HEK293T (cell line): ENCODE data around the gene ADGRB2.

Experiments used
- CTCF ChIA-PET: fragments of 350-600 bp; formaldehyde crosslinking; extraction: SDS; loops from one replicate; lab custom pipeline; 2021; ENCODE audit warnings: antibody characterized with exemption, inconsistent platforms; lab: Yijun Ruan, JAX
- POLR2A ChIA-PET: fragments of 350-600 bp; formaldehyde crosslinking; extraction: SDS; loops from one replicate; lab custom pipeline; 2020; ENCODE audit warnings: antibody characterized with exemption, inconsistent platforms; lab: Yijun Ruan, JAX
- DNase-seq: peaks from one replicate; pipeline ENCODE4 v3.0.0; 2012; ENCODE audit warnings: mixed read lengths; ENCODE audit errors: extremely low spot score
- ARNT ChIP-seq: fragments of 450-650 bp; IDR thresholded peaks from 2 replicates; pipeline ENCODE4 v1.6.1; 2017; ENCODE audit warnings: mild to moderate bottlenecking
- BHLHE40 ChIP-seq: fragments of 450-650 bp; IDR thresholded peaks from 2 replicates; pipeline ENCODE4 v1.6.1; 2016; ENCODE audit warnings: mild to moderate bottlenecking, moderate library complexity, borderline replicate concordance
- CTBP1 ChIP-seq: fragments of 450-650 bp; IDR thresholded peaks from 2 replicates; pipeline ENCODE4 v1.6.1; 2016; ENCODE audit warnings: borderline replicate concordance
- ELF4 ChIP-seq: fragments of 450-650 bp; IDR thresholded peaks from 2 replicates; pipeline ENCODE4 v1.6.1; 2017; ENCODE audit warnings: antibody characterized with exemption
- FOXA1 ChIP-seq: fragments of 450-650 bp; IDR thresholded peaks from 2 replicates; pipeline ENCODE4 v1.6.1; 2016; ENCODE audit warnings: mild to moderate bottlenecking
- FOXK2 ChIP-seq: fragments of 450-650 bp; IDR thresholded peaks from 2 replicates; pipeline ENCODE4 v1.6.1; 2016; ENCODE audit warnings: mild to moderate bottlenecking
- FOXM1 ChIP-seq: fragments of 450-650 bp; IDR thresholded peaks from 2 replicates; pipeline ENCODE4 v1.6.1; 2017; ENCODE audit warnings: mild to moderate bottlenecking, borderline replicate concordance
- HDGF ChIP-seq: fragments of 450-650 bp; IDR thresholded peaks from 2 replicates; pipeline ENCODE4 v1.6.1; 2017; ENCODE audit warnings: antibody characterized with exemption, borderline replicate concordance
- L3MBTL2 ChIP-seq: fragments of 450-650 bp; conservative IDR thresholded peaks from 2 replicates; pipeline ENCODE4 v1.6.1; 2016; ENCODE audit warnings: mild to moderate bottlenecking
- LEF1 ChIP-seq: fragments of 450-650 bp; IDR thresholded peaks from 2 replicates; pipeline ENCODE4 v1.6.1; 2017; ENCODE audit warnings: mild to moderate bottlenecking, borderline replicate concordance
- NFRKB ChIP-seq: fragments of 450-650 bp; IDR thresholded peaks from 2 replicates; pipeline ENCODE4 v1.6.1; 2016; ENCODE audit warnings: mild to moderate bottlenecking, moderate library complexity
- SP1 ChIP-seq: fragments of 450-650 bp; IDR thresholded peaks from 2 replicates; pipeline ENCODE4 v1.6.1; 2017
- SUZ12 ChIP-seq: fragments of 450-650 bp; IDR thresholded peaks from 2 replicates; pipeline ENCODE4 v1.6.1; 2016; ENCODE audit warnings: mild to moderate bottlenecking
- TARDBP ChIP-seq: fragments of 450-650 bp; IDR thresholded peaks from 2 replicates; pipeline ENCODE4 v1.6.1; 2016
- ZNF384 ChIP-seq: fragments of 450-650 bp; IDR thresholded peaks from 2 replicates; pipeline ENCODE4 v1.6.1; 2016
- TF ChIP-seq, protein P1 (sequence below): fragments of 450-650 bp; IDR thresholded peaks from 2 replicates; pipeline ENCODE4 v1.6.1; 2016

ADGRB2 gene

DNA sequence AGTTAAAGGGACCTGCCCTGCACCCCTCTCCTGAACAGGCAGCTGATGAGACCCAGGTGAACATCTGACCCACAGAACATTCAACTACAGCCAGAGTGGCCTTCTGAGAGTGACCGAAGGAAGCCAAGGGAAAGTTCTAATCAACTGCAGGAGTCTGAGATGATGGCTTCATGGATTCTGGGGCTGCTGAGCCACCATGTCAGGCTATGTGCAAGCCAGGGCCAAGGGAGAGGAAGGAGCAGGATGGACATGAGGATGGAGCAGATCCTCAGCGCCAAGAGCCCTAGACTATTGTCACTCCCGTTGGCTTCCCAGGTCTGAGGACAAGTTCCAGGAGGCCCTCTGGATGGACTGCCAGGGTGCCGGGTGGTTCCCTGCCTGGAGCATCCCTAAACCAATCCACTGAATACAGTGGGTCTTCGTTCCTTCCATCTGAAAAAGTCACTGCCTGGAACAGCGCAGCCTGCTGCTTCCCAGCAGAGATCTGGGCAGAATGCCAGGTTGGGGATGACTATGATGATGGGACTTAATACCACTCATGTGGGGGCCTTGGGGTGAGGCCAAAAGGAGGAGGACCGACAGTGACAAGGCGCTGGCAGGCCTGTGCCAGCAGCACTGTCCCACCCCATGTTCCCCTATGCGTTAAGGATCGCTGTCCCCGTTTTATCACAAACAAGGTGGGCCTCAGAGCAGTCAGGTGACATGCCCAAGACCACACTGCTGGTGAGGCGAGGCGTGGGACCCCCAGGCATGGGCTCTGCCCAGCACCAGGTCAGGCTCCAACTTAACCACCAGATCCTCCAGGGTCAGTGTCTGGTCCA, 31.9 kb upstream of the ADGRB2 start:
- DNase-seq, result no peak
- TF ChIP-seq ZNF384 (no peak), L3MBTL2 (no peak), TARDBP (no peak), ARNT (no peak), NFRKB (no peak), SP1 (no peak)
- TF ChIP-seq, protein P1, sequence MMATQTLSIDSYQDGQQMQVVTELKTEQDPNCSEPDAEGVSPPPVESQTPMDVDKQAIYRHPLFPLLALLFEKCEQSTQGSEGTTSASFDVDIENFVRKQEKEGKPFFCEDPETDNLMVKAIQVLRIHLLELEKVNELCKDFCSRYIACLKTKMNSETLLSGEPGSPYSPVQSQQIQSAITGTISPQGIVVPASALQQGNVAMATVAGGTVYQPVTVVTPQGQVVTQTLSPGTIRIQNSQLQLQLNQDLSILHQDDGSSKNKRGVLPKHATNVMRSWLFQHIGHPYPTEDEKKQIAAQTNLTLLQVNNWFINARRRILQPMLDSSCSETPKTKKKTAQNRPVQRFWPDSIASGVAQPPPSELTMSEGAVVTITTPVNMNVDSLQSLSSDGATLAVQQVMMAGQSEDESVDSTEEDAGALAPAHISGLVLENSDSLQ, result no peak
- CTCF ChIA-PET, result no interaction called here
- POLR2A ChIA-PET, result no interaction called here

DNA sequence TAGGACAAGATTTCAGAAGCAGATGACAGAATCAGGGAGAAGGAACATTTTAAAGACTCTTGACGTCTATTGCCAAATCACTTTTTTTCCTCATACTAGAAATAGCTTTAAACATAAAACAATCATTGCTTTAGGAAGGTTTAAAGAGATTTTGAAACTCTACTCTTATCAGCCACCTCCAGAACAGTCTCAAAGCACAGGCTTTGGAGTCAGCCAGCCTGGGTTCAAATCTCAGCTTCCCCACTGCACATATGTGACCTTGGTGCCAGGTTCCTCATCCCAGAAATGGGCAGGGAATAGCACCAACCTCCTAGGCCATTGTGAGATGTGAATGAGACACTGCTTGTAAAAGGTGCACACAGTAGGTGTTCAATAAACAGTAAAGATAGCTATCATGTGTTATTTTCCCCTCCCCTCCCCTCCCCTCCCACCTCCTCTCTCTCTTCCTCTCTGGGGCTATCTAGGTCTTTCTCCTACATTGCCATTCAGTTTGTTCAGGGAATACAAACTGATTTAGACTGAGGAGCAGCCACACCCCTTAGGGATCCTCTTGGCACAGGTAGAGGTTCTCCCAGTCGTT, 31.0 kb upstream of the ADGRB2 start:
- TF ChIP-seq SUZ12, result no peak
- no peak for TF ChIP-seq BHLHE40
- TF ChIP-seq CTBP1, result no peak
- no peak for TF ChIP-seq TARDBP
- ChIA-PET CTCF (interaction anchor here (0.6 kb wide), 1 partner anchor 79 kb away, joined by 7 read pairs; no protein-coding TSS in a partner anchor), POLR2A (no interaction called here)
- DNase-seq, result no peak

DNA sequence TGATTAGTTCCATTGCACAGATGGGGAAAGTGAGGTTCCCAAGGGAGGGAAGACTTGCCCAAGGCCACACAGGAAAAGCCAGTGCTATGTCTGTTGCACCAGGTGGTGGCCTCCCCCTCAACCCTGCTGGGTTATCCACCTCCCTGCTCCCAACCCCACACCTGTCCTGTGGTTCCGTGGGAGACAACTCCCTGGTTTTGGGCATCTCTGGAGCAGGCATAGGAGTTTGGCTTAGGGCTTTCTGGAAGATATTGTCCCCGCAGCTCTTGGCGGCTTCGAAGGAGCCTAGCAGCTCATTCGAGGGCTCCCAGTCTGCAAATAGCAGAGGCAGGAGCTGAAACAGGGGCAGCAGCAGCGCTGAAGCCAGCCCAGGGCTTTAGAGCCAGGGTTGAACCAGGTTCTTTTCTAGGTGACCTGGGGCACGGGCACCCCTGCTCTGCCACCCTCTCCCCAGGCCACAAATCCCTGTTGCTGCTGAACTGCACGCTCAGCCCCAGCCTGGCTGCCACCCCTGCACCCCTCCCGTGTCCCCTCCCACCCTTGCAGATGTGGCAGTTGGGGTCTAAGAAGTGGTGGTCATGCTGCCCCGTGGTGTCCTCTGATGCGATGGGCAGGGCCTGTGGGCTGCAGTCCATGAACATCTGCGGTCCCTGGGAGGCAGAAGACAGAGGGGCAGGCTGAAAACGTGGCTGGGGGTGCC, 29.6 kb upstream of the ADGRB2 start:
- TF ChIP-seq FOXM1 (no peak), ELF4 (no peak), ZNF384 (no peak), HDGF (no peak), NFRKB (no peak), FOXK2 (no peak), SP1 (no peak), ARNT (no peak), TARDBP (no peak), CTBP1 (no peak), L3MBTL2 (no peak), BHLHE40 (no peak), LEF1 (no peak), FOXA1 (no peak)
- TF ChIP-seq, protein P1, result no peak
- ChIA-PET POLR2A (no interaction called here), CTCF (no interaction called here)
- DNase-seq, result no peak

DNA sequence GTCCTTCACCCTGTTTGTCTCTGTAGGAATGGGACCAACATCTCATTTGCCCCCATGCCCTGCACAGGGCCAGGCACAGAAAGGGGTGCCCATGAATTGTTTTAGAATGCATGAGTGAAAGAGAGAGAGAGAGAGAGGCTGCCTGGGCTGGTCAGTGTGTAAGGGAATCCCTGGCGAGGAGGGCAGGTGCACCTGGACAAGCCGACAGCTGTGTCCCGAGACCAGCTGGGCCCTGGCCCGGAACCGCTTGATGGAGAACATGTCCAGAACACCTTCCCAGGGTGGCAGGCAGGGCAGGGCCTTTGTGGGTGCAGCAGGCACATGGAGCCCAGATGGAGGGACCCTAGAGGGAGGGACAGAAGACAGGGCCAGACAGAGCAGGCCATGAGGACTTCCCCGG, 28.9 kb upstream of the ADGRB2 start:
- CTCF ChIA-PET, result no interaction called here
- no peak for DNase-seq
- TF ChIP-seq SP1, result no peak
- no peak for TF ChIP-seq CTBP1
- no peak for TF ChIP-seq ZNF384
- TF ChIP-seq FOXM1, result no peak
- TF ChIP-seq FOXK2, result no peak
- TF ChIP-seq FOXA1, result no peak
- TF ChIP-seq HDGF, result no peak
- POLR2A ChIA-PET, result no interaction called here

DNA sequence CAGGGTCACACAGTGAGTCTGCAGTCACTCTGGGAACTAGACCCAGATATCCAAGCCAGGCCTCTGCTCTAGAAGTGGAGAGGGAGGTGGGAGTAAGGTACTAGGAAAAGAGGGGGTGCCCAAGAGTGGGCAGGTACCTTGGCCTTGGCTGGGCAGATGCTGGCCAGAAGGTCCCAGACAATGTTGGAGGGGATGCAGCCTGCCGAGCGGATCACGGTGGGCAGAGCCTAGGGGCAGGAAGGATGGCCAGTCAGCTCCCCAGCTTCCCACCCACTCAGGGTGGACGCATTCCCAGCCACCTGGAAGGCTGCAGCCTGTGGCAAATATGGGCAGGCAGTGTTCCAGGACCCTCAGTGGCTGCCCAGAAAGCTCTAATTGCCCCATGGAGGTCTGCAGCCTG, 28.4 kb upstream of the ADGRB2 start:
- DNase-seq, result no peak
- CTCF ChIA-PET, result no interaction called here
- POLR2A ChIA-PET, result no interaction called here

DNA sequence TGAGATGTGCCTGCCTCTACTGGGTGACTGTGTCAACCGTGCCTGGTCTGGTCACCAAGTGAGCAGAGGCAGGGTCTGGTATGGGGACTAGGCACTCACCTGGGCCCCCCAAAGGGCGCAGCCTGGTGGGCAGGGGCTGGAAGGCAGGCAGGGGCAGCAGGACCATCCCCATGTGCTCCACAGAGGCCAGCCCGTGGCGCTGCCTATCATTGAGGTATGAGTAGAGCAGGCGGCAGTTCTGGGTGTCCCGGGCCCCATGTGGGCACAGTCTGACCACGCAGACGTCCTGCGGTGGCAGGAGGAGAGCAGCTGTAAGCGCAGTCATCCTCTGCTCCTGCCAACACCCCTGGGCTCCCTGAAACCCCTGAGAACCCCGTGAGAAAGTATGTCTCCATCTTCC, 28.0 kb upstream of the ADGRB2 start:
- CTCF ChIA-PET, result no interaction called here
- DNase-seq, result no peak
- TF ChIP-seq SUZ12 (no peak), BHLHE40 (no peak), LEF1 (no peak), SP1 (no peak), FOXA1 (no peak), CTBP1 (no peak), FOXK2 (no peak), ZNF384 (no peak), ARNT (no peak), FOXM1 (no peak), NFRKB (no peak), HDGF (no peak), ELF4 (no peak), L3MBTL2 (no peak), TARDBP (no peak)
- TF ChIP-seq, protein P1, result no peak
- POLR2A ChIA-PET, result no interaction called here

More for the DNA sequence above, 28.4 kb upstream of the ADGRB2 start:
- TF ChIP-seq ARNT (no peak), BHLHE40 (no peak), LEF1 (no peak)
